GM23248 (cell line): ENCODE measurements around the gene CD300LG.

Experiments
- EZH2 ChIP-seq: fragments of 200-600 bp; sonication (generic); IDR thresholded peaks from 2 replicates; pipeline ENCODE4 v1.6.1; 2018; ENCODE audit warnings: antibody characterized with exemption, mild to moderate bottlenecking; ENCODE audit not compliant: insufficient read depth, poor library complexity, severe bottlenecking
- EZH2phosphoT487 ChIP-seq: fragments of 200-600 bp; sonication (generic); IDR thresholded peaks from 2 replicates; pipeline ENCODE4 v1.6.1; 2018; ENCODE audit warnings: antibody characterized with exemption, moderate library complexity, mild to moderate bottlenecking, low read depth; ENCODE audit not compliant: insufficient read depth

- no peak for TF ChIP-seq EZH2
- no peak for TF ChIP-seq EZH2phosphoT487
These were observed 41.6 kb downstream of the CD300LG start for GRCh38 chr17:43888548-43888947.
